ENCODE results near the gene SNX13.
"Not testable (repeated sequence)": the region's sequence is repeated elsewhere in the genome, so short reads cannot be mapped to it uniquely, and the experiment has no call there.

Gene SNX13

GRCh38 chr7:17845197-17845547 lies 95.1 kb downstream of the SNX13 start:
- DNase-seq (ENCODE audit: low read depth in 2 of 2): no peak

- DNase-seq (ENCODE audit: low read depth in 2 of 2): no peak
These were observed 95.6 kb downstream of the SNX13 start for GRCh38 chr7:17844514-17845196.

- DNase-seq (ENCODE audit: low read depth in 2 of 2): no peak
These were observed 96.3 kb downstream of the SNX13 start for GRCh38 chr7:17844022-17844421.

GRCh38 chr7:17843041-17843440 lies 97.3 kb downstream of the SNX13 start:
- DNase-seq (ENCODE audit: low read depth in 2 of 2): no peak

GRCh38 chr7:17832820-17833355 lies 107.4 kb downstream of the SNX13 start:
- no peak for DNase-seq (ENCODE audit: low read depth in 2 of 2)

- DNase-seq (ENCODE audit: low read depth in 2 of 2): no peak
These were observed 108.1 kb downstream of the SNX13 start for GRCh38 chr7:17832242-17832641.

GRCh38 chr7:17830206-17830605 lies 110.1 kb downstream of the SNX13 start:
- no peak for DNase-seq (ENCODE audit: low read depth in 2 of 2)

- no peak for DNase-seq (ENCODE audit: low read depth in 2 of 2)
These were observed 111.3 kb downstream of the SNX13 start for GRCh38 chr7:17829001-17829400.

GRCh38 chr7:17822547-17823173 lies 117.6 kb downstream of the SNX13 start:
- no peak for DNase-seq (ENCODE audit: low read depth in 2 of 2)

GRCh38 chr7:17816903-17817302 lies 123.4 kb downstream of the SNX13 start:
- no peak for DNase-seq (ENCODE audit: low read depth in 2 of 2)

- DNase-seq (ENCODE audit: low read depth in 2 of 2): no peak
These were observed 125.0 kb downstream of the SNX13 start for GRCh38 chr7:17815318-17815717.

GRCh38 chr7:17814058-17814457 lies 126.2 kb downstream of the SNX13 start:
- no peak for DNase-seq (ENCODE audit: low read depth in 2 of 2)

GRCh38 chr7:17809215-17809614 lies 131.1 kb downstream of the SNX13 start:
- DNase-seq (ENCODE audit: low read depth in 2 of 2): not testable (repeated sequence)

- no peak for DNase-seq (ENCODE audit: low read depth in 2 of 2)
These were observed 133.1 kb downstream of the SNX13 start for GRCh38 chr7:17807242-17807641.

GRCh38 chr7:17806631-17807030 lies 133.7 kb downstream of the SNX13 start:
- DNase-seq (ENCODE audit: low read depth in 2 of 2): no peak

GRCh38 chr7:17802056-17802455 lies 138.2 kb downstream of the SNX13 start:
- no peak for DNase-seq (ENCODE audit: low read depth in 2 of 2)

GRCh38 chr7:17792075-17792936 lies 148.0 kb downstream of the SNX13 start:
- DNase-seq (ENCODE audit: low read depth in 2 of 2): no peak

GRCh38 chr7:17787257-17787656 lies 153.0 kb downstream of the SNX13 start:
- DNase-seq (ENCODE audit: low read depth in 2 of 2): no peak

GRCh38 chr7:17786314-17786852 lies 153.9 kb downstream of the SNX13 start:
- DNase-seq (ENCODE audit: low read depth in 2 of 2): no peak

GRCh38 chr7:17782216-17782549 lies 158.1 kb downstream of the SNX13 start:
- DNase-seq (ENCODE audit: low read depth in 2 of 2): no peak

- no peak for DNase-seq (ENCODE audit: low read depth in 2 of 2)
These were observed 158.6 kb downstream of the SNX13 start for GRCh38 chr7:17781491-17782215.

GRCh38 chr7:17779381-17779780 lies 160.9 kb downstream of the SNX13 start:
- no peak for DNase-seq (ENCODE audit: low read depth in 2 of 2)
